Right atrium auricular region (tissue), 2 donors: ENCODE measurements around the gene PACSIN2. TPM values are rescaled to one million over a fixed set of nuclear protein-coding genes. Genes with fewer than 3 reads are reported as not detected.

Experiments
- DNase-seq: peaks from one replicate; pipeline ENCODE4 v3.0.0-alpha.2; 2019; ENCODE audit warnings: low spot score
- H3K27ac ChIP-seq, 2 donors: fragments of 200-600 bp; sonication (generic); 1 replicate in 1 of 2; 2 replicates in 1 of 2; pipeline ENCODE4 v1.5.1; 2016 to 2019
- H3K27me3 ChIP-seq, 2 donors: fragments of 200-600 bp; sonication (generic); one replicate each; pipeline versions ENCODE4 v1.5.1 to v1.6.0; 2017 to 2019
- H3K36me3 ChIP-seq: fragments of 200-600 bp; sonication (generic); one replicate; pipeline ENCODE4 v1.5.1; 2016
- H3K4me1 ChIP-seq, 2 donors: fragments of 200-600 bp; sonication (generic); one replicate each; pipeline versions ENCODE4 v1.5.1 to v1.6.0; 2017 to 2019
- H3K4me3 ChIP-seq, 2 donors: fragments of 200-600 bp; sonication (generic); 1 replicate in 1 of 2; 2 replicates in 1 of 2; pipeline ENCODE4 v1.5.1; 2017 to 2019; ENCODE audit warnings: mild to moderate bottlenecking in 1 of 2, moderate library complexity in 1 of 2
- H3K9me3 ChIP-seq, 2 donors: fragments of 200-600 bp; sonication (generic); one replicate each; pipeline ENCODE4 v1.5.1; 2019
- total RNA-seq, 2 donors: library from RNA; depleted of rRNA; stranded (reverse); fragments of >200 nt; gene quantifications; one replicate each; pipeline ENCODE4 v1.1.0, GENCODE V29; 2016
- TF ChIP-seq, protein P1 (sequence below), 2 donors: fragments of 200-600 bp; sonication (generic); IDR thresholded peaks; one replicate each; pipeline ENCODE4 v1.5.1; 2019; ENCODE audit warnings: antibody characterized with exemption in 2 of 2

PACSIN2 gene
- total RNA-seq, 2 donors from 2014 or later = 66.3 to 89.8 TPM

DNA sequence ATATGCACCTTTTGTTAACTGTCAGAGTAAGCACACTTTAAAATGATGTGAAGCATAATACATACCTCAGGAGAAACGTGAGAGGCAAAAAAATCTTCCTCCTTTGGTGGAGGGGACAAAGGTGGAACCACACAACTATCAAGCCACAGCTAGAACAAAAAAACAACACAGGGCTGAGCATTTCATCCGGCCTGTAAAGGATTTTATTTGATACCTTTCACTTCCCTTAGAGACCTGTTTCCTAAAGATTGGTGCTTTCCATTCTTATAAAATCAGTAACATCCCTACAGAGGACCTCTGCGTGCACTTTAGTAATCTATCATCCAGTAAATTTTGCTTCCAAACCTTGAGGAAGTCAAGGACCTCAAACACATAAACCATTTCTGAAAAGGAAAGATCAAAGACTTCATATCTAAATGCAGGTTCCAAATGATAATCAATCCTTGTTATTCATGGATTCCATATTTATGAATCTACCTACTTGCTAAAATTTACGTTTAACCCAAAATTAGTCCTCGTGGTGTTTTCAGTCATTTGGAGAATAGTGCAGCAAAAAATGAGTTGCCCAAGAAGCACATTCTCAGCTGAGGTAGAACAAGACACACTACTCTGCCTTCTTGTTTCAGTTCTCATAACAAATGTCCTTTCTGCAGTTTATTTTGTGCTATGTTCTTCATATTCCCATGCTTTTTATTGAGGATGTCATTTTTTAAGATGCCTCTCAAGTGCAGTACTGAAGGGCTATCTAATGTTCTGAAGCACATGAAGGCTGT is 180.6 kb downstream of the PACSIN2 start:
- TF ChIP-seq, protein P1, sequence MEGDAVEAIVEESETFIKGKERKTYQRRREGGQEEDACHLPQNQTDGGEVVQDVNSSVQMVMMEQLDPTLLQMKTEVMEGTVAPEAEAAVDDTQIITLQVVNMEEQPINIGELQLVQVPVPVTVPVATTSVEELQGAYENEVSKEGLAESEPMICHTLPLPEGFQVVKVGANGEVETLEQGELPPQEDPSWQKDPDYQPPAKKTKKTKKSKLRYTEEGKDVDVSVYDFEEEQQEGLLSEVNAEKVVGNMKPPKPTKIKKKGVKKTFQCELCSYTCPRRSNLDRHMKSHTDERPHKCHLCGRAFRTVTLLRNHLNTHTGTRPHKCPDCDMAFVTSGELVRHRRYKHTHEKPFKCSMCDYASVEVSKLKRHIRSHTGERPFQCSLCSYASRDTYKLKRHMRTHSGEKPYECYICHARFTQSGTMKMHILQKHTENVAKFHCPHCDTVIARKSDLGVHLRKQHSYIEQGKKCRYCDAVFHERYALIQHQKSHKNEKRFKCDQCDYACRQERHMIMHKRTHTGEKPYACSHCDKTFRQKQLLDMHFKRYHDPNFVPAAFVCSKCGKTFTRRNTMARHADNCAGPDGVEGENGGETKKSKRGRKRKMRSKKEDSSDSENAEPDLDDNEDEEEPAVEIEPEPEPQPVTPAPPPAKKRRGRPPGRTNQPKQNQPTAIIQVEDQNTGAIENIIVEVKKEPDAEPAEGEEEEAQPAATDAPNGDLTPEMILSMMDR (IDR thresholded peaks at IDR 0.05) = no peak
- no peak overlapping the region for H3K4me3 ChIP-seq
- H3K9me3 ChIP-seq = no peaks in the 10 kb centered on the region
- H3K27me3 ChIP-seq = no peaks in the 10 kb centered on the region
- no peaks in the 10 kb centered on the region for H3K4me1 ChIP-seq
- no peak for DNase-seq
- H3K36me3 ChIP-seq = peaks cover 72% of the 10 kb centered on the region
- no peak overlapping the region for H3K27ac ChIP-seq

DNA sequence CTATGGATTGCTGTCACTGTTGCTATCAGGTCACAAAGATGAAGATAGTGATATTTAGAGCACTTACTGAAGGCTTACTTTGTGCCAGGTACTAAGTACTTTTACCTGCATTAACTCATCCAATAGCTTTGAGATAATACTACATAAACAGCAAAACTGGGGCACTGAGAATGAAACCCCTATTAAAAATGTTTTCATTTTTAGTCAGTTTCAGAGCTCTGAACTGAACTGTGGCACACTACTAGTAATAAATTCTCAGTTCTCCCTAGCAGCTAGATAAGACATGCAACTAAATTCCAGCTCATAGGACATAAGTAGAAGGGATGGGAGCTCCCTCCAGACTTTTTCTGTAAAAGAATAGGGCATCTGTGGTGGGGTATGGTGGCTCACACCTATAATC is 181.8 kb downstream of the PACSIN2 start:
- no peak for DNase-seq
- no peaks in the 10 kb centered on the region for H3K9me3 ChIP-seq
- TF ChIP-seq, protein P1 (IDR thresholded peaks at IDR 0.05) = no peak
- no peaks in the 10 kb centered on the region for H3K4me1 ChIP-seq
- no peak overlapping the region for H3K4me3 ChIP-seq
- peaks cover 83% of the 10 kb centered on the region for H3K36me3 ChIP-seq
- no peaks in the 10 kb centered on the region for H3K27me3 ChIP-seq
- no peak overlapping the region for H3K27ac ChIP-seq

GRCh38 chr22:42831712-42832111 is 183.2 kb downstream of the PACSIN2 start:
- no peak overlapping the region for H3K4me3 ChIP-seq
- no peak overlapping the region for H3K27ac ChIP-seq
- TF ChIP-seq, protein P1 (IDR thresholded peaks at IDR 0.05) = no peak
- H3K9me3 ChIP-seq = no peaks in the 10 kb centered on the region
- no peaks in the 10 kb centered on the region for H3K27me3 ChIP-seq
- H3K36me3 ChIP-seq = peaks cover 89% of the 10 kb centered on the region
- DNase-seq = no peak
- H3K4me1 ChIP-seq = no peaks in the 10 kb centered on the region

DNA sequence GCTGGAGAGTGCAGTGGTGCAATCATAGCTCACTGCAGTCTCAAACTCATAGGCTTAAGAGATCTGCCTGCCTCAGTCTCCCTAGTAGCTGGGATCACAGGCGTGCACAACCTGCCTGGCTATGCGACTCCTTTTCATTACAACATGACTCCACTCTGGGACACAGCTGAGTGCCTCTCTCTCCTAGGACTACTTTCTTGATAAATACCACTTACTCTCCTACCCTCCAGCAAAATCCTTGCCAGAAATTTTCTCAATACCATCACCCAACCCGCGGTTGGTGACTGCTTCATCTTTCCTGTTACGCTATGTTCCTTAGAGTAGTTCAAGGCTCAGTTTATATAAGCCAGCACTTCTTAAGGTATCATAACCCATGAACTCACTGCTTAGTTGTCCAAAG is 184.8 kb downstream of the PACSIN2 start:
- TF ChIP-seq, protein P1 (IDR thresholded peaks at IDR 0.05) = no peak
- Histone ChIP-seq H3K36me3 (peaks cover 94% of the 10 kb centered on the region), H3K4me3 (no peak overlapping the region), H3K27ac (no peak overlapping the region), H3K4me1 (no peaks in the 10 kb centered on the region), H3K9me3 (no peaks in the 10 kb centered on the region), H3K27me3 (no peaks in the 10 kb centered on the region)
- DNase-seq = no peak

GRCh38 chr22:42829302-42829701 is 185.6 kb downstream of the PACSIN2 start:
- peaks cover 91% of the 10 kb centered on the region for H3K36me3 ChIP-seq
- no peaks in the 10 kb centered on the region for H3K4me1 ChIP-seq
- TF ChIP-seq, protein P1 (IDR thresholded peaks at IDR 0.05) = no peak

GRCh38 chr22:42825796-42826195 is 189.2 kb downstream of the PACSIN2 start:
- no peak for DNase-seq
- peaks cover 91% of the 10 kb centered on the region for H3K36me3 ChIP-seq
- H3K9me3 ChIP-seq = no peaks in the 10 kb centered on the region
- H3K27ac ChIP-seq = no peak overlapping the region
- no peaks in the 10 kb centered on the region for H3K4me1 ChIP-seq
- no peak overlapping the region for H3K4me3 ChIP-seq
- no peaks in the 10 kb centered on the region for H3K27me3 ChIP-seq
- TF ChIP-seq, protein P1 (IDR thresholded peaks at IDR 0.05) = no peak

More at GRCh38 chr22:42829302-42829701, 185.6 kb downstream of the PACSIN2 start:
- no peak for DNase-seq
- Histone ChIP-seq H3K27me3 (no peaks in the 10 kb centered on the region), H3K9me3 (no peaks in the 10 kb centered on the region), H3K4me3 (no peak overlapping the region), H3K27ac (no peak overlapping the region)
